HG03066 (cell line): ENCODE results near the gene LACTBL1.

ENCODE experiments used
- ATAC-seq: cut with Tn5 transposase; IDR thresholded peaks from one replicate; pipeline ENCODE4 v1.9.1; 2021; ENCODE audit warnings: low read depth; ENCODE audit not compliant: unreplicated experiment

The LACTBL1 gene

DNA sequence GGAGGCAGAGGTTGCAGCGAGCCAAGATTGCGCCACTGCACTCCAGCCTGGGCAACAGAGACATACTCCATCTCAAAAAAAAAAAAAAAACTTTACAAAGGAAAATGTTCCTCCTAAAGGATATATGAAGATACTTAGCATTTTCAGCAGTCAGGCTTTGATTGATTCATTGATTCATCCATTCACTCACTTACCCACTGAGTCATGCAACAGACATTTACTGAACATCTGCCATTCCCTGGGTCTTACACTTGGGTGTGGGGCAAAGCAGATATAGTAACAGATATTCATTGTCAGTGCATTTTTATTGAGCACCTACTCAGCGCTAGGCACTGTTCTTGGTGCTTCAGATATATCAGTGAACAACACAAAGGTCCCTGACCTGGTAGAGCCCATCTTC lies 5.6 kb upstream of the LACTBL1 start:
- ATAC-seq: no peak

DNA sequence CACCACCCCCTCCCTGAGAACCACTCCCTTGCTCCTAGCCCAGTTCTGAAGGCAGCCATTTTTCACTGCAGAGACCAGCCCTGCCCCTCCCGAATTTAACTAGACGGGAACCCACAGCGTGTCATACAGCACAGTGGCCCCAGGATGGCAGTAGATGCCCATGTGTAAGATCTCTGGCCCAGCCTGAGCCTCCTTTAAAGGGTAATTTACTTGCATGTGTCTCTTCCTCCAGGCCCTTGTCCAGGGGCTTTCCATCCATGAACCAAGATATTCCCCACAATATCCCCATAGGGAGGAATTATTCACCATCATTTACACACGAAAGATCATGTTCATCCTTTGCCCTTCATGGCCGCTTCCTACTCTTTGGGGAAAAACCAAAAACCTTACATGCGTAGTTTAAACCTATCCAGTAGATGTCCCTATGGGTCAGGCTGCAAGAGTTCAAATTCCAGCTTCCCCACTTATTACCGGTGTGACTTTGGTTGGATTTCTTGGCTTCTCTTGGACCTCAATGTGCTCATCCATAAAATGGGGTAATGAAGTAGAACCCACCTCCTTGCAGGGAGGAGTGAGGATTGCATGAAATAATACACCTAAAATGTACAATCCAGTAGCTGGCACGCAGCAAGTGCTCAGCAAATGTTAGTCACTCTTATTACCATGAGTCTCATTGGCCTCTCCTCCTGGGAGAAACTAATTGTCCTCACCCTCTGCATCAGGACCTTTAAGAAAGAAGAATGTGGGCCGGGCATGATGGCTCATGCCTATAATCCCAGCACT lies 4.0 kb upstream of the LACTBL1 start:
- no peak for ATAC-seq

DNA sequence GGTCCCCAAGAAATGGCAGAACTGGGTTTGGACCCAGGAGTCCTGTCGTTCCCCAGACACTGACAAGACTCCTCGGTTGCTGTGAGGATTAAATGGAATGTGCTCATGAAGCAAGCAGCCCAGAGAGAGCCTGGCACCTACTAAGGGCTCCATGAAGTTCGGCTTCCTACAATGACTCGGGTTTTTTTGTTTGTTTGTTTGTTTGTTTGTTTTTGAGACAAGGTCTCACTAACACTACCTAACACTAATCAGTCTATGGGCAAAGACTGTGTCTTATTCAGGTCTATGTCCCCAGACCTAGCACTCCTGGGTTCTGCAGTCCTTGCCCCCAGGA lies 3.4 kb upstream of the LACTBL1 start:
- ATAC-seq: no peak

DNA sequence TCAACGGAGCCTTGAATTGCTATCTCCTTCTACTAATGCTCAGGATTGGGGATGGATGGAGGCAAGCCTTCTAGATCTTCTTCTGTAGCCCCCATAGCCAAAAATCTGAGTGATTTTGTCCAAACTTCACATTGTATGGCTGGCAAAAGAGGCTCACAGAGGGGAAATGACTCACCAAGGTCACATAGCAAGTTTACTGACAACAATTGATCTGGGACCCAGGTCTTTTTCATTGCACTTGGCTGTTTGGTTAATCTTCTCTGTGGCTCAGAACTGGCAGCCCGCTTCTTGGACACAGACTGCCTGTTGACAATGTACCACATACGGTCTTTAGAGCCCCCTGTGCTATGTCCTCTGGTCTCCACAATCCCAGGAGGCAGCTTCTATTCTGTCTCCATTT lies 3.0 kb upstream of the LACTBL1 start:
- no peak for ATAC-seq

DNA sequence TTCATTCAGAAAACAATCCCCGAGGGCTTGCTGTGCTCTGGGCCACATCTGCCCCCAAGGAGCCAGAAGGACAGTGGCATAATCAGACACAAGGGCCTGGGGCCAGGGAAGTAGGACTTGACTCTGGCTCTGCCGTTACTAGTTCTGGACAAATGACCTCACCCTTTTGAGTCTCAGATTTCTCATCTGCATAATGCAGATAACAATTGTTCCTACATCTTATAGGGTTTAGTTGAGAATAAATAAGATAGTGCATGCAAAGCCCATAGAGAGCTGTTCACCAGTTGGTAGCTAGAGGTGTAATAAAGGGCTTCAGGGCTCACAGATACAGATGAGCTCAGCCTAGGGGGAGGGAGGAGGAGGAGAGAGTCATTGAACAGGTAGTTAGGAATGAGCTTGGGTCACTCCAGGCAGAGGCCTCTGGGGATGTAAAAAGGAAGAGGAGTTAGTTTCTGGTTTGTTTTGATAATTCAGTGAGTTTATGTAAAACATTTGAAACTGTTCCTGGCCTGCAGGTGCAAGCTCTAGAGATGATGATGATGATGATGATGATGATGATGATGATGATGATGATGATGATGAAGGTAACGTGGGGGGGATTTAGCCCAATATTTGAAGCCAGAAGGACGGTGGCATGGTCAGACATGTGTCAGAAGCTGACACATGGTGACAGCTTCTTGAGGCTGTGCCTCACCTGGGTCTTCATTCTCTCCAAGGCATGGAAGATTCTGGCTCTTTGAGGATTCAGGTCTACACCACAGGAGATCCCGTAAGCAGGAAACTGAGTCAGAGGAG lies 858 bp downstream of the LACTBL1 start:
- ATAC-seq: no peak

DNA sequence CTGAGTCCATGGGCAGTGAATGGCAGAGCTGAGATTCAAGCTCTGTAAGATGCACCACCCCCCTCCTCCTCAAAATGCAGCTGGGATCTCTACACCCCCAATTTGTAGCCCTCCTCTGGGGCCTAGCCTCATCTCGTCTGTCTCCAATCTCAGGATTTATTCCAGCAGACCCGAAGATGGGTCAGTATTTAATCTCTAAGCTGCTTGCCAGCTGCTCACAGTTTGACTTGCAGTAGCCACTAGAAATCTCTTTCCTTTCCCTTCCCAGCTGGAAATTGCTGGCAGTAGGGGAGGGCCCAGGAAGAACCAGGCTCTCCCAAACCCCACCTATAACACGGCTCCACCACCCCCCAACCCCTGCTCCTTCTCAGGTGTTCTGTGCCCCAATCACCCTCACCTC lies 1.5 kb downstream of the LACTBL1 start:
- no peak for ATAC-seq

DNA sequence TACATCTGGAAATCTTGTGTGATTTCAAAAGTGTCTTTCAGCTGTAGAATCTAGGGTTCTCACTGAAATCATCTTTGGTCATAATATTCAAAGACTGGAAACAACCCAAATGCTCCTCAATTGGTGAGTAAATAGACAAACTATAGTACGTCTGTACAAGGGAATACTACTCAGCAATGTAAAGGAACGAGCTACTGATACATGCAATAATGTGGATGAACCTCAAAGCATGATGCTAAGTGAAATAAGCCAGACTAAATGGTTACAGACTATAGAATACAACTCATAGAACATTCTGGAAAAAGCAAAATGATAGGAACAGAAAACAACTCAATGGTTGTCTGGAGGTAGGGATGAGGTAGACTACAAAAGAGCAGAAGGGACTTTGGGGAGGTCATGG lies 2.6 kb downstream of the LACTBL1 start:
- no peak for ATAC-seq

DNA sequence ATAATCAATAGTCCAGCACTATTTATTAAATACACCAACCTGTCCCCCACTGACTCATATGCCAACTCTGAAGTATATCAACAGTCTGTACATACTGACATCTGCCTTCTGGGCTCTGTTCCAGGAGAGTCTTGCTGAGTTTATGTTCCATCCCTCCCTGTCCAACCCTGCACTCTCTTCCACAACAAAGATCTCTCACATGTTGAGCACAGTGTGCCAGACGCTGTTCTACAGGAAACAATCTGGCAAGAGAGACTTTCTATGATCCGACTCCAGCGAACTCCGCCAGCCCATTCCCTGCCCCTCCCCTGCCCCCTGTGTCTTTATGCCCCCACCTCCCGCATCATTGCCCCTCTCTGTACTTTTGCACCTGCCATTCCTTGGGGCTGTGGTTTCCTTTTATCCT lies 3.4 kb downstream of the LACTBL1 start:
- ATAC-seq: no peak

DNA sequence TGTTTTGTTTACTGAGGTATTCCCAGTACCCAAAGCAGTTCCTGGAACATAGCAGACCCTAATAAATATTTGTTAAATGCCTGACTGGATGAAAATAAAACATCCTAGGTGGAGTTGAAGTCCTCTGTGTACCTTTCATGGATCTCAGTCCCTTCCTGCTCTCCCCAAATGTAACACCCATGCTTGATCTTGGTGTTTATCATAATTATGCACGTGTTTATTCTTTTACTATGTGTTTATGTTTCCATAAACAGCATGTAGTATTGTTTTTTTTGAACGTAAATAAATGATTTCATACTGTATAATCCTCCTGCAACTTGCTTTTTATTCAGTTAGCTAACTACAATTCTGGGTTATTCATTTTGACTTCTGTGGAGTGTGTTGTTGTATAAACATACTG lies 4.8 kb downstream of the LACTBL1 start:
- ATAC-seq: no peak

DNA sequence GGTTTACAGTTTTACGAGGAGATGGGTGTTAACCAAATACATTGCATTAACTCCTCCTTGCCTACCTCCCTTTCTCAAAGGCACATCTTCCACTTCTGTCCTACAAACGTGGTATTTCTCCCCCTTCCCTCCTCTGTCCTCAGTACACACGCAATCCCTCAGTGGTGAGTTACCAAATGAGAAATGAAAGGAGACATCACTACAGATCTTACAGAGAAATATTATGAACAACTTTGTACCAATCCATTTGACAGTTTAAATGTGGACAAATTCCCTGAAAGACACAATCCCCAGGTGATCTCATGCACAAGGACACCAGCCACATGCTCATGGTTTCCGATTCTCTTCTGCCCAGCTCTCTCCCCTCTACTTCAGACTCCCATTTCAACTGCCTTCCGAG lies 6.4 kb downstream of the LACTBL1 start:
- no peak for ATAC-seq

DNA sequence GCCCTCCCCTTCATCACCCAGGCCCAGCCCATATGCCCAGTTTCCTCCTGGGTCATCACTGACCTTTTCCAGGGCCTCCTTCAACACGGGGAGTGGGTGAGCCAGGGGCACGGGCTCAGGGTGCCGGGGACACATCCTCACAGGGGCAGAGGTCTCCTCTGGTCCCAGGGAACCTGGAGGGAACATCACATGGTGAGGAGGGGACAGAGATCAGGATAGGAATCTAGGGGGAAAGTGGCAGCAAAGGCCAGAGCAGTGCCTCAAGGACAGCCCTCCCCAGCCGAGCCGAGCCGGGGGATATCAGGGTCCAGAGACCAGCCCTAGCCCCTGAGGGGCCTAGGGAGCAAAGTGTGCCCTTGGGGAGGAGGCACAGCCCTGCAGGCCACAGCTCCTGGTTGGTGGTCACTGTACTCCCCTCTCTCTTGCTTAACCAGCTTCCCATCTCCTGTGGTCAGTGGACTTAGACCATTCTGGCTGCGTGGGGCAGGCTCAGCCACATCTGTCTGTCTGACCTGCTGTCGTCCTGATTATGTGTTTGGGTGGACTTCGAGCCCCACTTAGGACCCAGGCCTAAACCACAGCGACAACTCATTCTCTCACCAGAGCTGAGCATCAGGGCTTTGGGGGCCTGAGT lies 9.5 kb downstream of the LACTBL1 start:
- ATAC-seq: no peak

DNA sequence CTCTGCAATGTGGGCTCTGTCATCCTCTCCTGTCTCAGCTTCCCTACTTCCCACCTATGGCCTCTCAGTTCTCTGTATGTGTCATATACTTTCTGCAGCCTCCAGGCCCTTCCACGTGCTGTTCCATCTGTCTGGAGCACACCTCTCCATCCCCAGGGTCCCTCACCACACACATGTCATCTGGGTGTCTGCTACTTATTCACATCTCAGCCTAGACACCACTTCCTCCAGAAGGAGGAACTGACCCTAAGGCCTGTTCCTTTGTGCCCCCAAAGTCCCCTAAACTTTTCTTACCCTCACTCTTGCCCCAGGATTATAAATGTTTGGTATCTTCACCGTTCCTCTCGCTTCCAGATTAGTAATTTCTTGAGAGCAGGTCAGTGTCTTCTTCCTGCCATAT lies 10.1 kb downstream of the LACTBL1 start:
- no peak for ATAC-seq

DNA sequence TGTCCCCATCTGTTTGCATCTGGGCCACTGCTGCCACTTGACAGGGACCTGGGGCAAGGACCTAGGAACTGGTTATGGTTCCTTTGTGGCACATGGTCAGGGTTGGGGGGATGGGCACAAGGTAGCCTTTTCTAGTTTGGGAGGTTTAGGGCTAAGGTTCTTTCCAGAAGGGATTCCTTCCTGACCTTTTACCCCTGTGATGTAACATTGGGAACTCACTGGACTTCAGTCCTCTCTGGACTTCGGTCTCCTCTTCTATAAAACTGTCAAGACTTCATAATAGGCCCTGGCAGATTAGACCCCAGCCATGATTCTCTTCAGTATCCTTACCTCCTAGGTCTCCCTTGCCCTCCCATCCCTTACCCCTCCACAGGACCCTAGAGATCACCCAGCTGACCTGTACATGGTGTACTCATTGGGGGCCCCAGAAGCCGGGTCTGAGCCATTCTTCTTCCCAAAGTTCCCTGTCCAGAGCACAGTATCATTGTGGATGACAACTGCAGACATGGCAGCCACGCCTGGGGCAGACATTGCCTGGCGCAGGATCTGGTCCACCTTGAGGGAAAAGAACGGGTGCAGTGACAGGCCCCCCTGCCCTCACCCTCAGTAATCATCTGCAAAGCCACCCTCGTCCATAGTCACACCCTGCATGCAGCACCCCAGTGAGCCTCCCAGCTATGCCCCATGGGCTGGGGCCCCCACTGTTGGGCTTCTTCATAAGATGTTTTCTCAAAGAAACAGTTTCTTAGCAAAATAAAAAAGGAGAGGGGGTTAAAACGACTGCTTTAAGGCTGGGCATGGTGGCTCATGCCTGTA lies 12.9 kb downstream of the LACTBL1 start:
- ATAC-seq: no peak

DNA sequence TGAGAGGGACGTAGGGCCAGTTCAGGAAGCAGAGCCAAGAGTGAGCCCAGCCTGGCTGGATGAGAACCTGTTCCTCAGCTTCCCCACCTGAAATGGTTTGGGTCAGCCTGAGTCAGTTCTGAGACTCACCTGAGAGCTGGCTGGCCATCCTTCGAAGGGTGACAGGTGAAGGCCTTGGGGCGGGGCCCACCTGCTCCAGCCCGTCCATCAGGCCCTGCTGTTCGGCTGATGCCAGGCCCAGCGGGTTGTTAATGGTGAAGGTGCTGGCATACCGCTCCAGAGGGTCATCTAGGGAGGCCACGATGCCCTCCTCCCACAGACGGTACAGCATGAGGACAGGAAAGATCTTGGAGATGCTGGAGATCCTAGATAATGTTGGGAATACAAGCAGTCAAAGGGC lies 14.1 kb downstream of the LACTBL1 start:
- ATAC-seq: no peak

DNA sequence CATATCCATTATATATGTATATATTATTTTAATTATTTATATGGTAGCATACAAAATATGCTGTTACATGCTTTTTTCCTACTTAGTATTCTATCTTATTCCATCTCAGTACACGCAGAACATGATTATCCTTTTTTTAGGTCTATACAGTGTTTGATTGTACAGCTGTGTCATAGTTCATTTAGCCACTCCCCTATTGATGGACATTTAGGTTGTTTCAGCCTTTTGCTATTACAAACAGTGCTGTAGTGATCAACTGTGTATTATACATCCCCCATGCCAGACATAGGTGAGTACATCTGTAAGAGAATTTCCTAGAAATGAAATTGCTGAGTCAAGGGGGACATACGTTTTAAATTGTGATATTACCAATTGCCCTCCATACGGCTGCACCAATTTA lies 15.6 kb downstream of the LACTBL1 start:
- no peak for ATAC-seq

DNA sequence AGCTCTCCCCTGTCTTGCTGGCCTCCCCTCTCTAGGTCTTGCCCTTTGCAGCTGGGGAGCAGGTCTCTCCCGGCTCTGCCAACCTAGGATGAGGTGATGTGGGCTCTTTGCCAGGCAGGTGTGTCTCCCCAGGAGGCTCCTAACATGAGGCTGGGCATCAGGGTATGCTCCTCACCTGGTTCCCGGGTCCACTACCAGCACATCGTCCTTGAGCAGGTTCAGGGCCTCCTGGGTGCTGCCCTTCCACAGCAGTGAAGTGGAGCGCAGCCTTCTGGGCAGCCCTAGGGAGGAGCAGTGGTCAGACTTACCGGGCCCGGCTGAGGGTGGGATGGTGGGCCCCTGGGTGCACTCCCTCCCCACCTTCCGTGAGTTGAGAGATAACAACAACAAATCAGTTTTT lies 17.5 kb downstream of the LACTBL1 start:
- no peak for ATAC-seq

DNA sequence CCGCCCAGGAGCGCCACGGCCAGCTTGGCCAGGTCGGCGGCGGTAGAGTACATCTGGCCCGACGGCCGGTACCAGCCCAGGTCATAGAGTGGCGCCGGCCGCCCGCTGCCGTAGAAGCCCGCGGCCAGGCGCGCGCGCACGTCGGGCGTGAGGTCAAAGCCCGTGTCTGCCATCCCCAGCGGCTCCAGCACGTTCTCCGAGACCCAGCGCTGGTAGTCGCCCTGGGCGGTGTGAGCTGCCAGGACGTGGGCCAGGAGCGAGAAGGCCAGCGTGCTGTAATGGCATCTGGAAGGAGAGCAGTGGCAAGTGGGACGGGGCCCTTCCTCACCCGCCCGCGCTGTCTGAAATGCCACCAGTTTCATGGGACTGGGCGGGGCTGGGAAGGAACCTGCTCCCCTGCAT lies 18.9 kb downstream of the LACTBL1 start:
- no peak for ATAC-seq

DNA sequence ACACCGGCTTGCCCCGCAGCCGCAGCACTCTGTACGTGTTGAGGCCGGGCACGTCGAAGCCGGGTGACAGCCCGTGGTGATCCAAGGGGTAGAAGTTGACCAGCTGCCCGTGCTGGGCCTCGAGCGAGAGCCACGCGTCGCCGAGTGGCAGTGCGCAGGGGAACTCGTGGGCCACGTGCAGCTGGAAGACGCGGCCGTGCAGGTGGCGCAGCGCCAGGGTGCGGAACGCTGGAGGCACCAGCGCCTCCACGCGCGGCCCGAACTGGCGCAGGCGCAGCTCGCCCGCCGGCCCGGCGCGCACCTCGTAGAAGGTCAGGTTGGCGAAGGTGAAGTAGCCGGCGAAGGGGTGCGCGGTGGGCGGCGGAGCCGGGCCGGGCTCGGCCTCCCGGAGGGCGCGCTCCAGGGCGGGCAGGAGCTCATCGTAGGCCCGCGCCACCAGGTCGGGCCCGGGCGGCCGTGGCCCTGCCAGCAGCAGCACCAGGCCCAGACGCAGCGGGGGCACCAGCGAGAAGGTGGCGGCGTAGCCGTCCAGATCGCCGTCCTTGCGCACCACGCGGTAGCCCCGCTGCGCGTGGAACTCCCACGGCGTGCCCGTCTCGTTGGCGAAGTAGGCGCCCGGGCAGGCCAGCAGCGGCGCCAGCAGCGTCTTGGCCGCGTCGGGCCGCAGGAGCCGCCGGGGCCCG lies 19.5 kb downstream of the LACTBL1 start:
- no peak for ATAC-seq

DNA sequence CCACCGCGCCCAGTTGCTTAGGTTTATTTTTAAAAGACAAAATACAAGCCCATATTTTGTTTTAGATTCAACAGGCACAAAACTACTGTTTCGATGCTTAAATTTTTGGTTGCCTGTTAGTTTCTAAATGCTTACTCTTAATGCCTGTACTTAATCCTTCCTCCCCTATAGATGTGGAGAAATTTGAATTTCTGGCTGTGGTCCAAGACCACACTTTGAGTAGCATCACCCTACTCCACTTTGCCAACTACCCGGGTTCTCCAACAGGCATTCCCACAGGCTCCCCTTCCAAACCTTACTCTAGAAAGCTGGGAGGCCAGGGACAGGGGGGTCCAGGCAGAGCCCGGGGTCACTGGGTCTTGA lies 20.0 kb downstream of the LACTBL1 start:
- no peak for ATAC-seq

DNA sequence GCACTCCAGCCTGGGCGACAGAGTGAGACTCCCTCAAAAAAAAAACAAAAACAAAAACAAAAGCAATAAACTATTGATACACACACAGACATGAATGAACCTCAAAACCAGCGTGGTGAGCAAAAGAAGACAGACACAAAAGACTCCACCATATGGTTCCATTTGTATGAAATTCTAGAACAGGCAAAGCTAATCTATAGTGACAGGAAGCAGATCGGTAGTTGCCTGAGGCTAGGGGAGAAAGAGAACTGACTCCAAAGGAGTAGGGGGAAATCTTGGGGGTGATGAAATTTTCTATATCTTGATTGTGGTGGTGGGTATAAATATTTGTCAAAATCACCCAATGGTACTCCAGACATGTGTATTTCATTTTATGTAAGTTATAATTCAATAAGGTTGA lies 20.9 kb downstream of the LACTBL1 start:
- no peak for ATAC-seq
